AG09309 (cell line): ENCODE measurements around the gene SPATA33.
"Not testable (repeated sequence)": the region's sequence is repeated elsewhere in the genome, so short reads cannot be mapped to it uniquely, and the experiment has no call there.

Source experiments
- DNase-seq: peaks from one replicate; pipeline ENCODE4 v3.0.0-alpha.2; 2010; ENCODE audit warnings: low read depth
- H3K4me3 ChIP-seq: 2 replicates; pipeline ENCODE4 v1.5.1; 2011; ENCODE audit warnings: mild to moderate bottlenecking, low read depth, low read length, moderate library complexity; ENCODE audit not compliant: control insufficient read depth
- TF ChIP-seq, protein P1 (sequence below): IDR thresholded peaks from 2 replicates; pipeline ENCODE4 v1.5.1; 2011; ENCODE audit warnings: mild to moderate bottlenecking, low read depth, low read length, inconsistent platforms; ENCODE audit not compliant: insufficient read depth, control insufficient read depth; ENCODE audit errors: missing control alignments

The SPATA33 gene

DNA sequence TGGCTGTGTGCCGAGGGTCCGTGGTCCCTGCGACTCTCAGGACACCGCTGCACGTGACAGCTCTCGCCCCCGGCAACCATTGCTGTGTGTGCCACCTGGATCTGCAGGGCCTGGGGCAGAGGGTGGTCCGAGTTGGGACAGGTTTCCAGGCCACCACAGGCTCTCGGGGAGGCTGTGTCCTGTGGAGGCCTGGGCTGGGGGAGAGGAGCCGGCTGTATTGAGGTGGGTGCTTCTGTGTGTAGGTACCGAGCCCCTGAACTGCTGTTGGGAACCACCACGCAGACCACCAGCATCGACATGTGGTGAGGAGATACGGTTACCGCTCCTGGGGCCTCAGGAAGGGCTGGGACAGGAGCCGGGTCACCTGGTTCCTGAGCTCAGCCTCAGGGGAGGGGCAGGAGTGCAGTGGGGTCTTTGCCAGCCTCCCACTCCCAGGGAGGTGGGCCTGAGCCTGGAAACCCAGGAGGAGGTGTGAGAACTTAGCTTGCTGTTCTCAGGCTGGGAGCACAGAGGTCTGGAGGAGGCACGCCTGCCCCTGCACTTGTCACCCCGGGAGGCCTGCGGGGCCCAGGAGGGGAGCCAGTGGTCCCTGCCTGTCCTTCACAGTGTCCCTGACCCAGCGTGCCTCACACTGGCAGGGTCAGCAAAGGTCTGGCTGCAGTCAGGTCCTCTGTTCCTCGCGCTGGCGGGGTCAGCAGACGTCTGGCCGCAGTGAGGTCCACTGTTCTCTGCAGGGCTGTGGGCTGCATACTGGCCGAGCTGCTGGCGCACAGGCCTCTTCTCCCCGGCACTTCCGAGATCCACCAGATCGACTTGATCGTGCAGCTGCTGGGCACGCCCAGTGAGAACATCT, 36.5 kb downstream of the SPATA33 start:
- H3K4me3 ChIP-seq, result no peak overlapping the region
- DNase-seq, result no peak
- TF ChIP-seq, protein P1, sequence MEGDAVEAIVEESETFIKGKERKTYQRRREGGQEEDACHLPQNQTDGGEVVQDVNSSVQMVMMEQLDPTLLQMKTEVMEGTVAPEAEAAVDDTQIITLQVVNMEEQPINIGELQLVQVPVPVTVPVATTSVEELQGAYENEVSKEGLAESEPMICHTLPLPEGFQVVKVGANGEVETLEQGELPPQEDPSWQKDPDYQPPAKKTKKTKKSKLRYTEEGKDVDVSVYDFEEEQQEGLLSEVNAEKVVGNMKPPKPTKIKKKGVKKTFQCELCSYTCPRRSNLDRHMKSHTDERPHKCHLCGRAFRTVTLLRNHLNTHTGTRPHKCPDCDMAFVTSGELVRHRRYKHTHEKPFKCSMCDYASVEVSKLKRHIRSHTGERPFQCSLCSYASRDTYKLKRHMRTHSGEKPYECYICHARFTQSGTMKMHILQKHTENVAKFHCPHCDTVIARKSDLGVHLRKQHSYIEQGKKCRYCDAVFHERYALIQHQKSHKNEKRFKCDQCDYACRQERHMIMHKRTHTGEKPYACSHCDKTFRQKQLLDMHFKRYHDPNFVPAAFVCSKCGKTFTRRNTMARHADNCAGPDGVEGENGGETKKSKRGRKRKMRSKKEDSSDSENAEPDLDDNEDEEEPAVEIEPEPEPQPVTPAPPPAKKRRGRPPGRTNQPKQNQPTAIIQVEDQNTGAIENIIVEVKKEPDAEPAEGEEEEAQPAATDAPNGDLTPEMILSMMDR, result no peak

DNA sequence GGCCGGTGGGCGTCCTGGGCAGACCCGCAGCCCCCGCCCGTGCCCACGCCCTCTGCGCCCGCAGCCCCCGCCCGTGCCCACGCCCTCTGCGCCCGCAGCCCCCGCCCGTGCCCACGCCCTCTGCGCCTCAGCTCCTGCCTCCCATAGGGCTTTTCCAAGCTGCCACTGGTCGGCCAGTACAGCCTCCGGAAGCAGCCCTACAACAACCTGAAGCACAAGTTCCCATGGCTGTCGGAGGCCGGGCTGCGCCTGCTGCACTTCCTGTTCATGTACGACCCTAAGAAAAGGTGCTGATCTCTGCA, 37.1 kb downstream of the SPATA33 start:
- not testable (repeated sequence) for DNase-seq, H3K4me3 ChIP-seq

DNA sequence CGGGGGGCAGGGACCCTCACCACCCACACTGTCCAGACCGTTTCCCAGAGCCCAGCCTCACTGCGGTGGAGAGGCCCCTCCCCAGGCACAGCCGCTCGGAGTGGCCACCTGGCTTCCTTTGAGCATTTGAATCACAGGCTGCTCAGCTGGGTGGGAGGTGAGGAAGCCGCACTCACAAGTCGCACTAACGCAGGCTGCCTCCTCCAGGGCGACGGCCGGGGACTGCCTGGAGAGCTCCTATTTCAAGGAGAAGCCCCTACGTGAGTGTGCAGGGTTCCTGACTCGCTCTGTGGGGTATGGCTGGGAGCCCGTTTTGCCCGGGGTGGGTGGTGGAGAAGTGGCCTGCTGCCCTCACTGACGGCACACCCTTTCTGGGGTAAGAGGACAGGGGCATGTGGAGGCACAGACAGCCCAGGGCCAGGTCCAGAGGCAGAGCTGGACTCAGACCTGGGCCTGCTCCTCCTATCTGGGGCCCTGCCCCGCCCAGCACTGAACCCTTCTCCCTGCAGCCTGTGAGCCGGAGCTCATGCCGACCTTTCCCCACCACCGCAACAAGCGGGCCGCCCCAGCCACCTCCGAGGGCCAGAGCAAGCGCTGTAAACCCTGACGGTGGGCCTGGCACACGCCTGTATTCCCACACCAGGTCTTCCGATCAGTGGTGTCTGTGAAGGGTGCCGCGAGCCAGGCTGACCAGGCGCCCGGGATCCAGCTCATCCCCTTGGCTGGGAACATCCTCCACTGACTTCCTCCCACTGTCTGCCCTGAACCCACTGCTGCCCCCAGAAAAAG, 37.6 kb downstream of the SPATA33 start:
- H3K4me3 ChIP-seq, result no peak overlapping the region
- TF ChIP-seq, protein P1, result no peak
- DNase-seq, result no peak

DNA sequence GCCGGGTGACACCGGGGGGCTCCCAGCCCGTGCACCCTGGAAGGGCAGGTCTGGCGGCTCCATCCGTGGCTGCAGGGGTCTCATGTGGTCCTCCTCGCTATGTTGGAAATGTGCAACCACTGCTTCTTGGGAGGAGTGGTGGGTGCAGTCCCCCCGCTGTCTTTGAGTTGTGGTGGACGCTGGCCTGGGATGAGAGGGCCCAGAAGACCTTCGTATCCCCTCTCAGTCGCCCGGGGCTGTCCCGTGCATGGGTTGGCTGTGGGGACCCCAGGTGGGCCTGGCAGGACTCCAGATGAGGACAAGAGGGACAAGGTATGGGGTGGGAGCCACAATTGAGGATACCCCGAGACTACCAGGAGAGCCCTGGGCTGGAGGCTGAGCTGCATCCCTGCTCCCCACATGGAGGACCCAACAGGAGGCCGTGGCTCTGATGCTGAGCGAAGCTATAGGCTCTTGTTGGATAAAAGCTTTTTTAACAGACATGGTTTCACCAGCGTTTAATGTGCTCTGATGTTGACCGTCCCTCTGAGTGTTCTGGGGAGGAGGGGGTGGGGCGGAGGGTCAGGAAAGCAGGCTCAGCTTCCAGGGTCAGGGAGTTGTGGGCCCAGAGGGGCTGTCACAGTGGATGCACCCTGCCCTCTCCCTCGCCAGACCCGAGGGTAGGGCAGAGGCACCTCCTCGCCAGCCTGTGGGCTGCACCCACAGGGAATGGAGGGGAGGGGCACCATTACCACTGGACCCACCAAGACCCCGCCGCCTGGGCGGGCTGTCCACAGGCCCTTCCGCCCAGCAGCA, 38.4 kb downstream of the SPATA33 start:
- TF ChIP-seq, protein P1, result no peak
- DNase-seq, result no peak
- H3K4me3 ChIP-seq, result no peak overlapping the region

DNA sequence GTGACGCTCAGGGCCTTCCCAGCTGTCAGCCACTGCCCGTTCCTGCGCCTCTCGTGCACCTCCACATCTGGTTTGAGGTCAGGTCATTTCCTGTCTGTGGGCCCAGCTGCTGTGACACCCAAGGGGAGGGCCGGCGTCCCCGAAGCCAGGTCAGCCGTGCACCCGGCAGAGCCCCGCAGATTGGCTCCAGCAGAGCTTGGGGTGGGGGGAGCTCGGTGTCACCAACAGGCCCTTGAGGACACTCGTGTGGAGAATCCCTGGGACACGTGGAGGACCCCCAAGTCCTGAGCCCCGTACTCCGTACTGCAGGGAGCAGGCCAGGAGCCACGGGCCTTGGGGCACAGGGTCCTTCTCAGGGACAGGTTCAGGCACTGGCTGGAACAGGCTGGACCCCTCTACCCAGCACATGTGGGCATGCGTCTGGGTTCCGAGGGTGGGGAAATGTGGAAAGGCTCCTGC, 39.1 kb downstream of the SPATA33 start:
- DNase-seq, result no peak
- TF ChIP-seq, protein P1, result no peak
- H3K4me3 ChIP-seq, result no peak overlapping the region

DNA sequence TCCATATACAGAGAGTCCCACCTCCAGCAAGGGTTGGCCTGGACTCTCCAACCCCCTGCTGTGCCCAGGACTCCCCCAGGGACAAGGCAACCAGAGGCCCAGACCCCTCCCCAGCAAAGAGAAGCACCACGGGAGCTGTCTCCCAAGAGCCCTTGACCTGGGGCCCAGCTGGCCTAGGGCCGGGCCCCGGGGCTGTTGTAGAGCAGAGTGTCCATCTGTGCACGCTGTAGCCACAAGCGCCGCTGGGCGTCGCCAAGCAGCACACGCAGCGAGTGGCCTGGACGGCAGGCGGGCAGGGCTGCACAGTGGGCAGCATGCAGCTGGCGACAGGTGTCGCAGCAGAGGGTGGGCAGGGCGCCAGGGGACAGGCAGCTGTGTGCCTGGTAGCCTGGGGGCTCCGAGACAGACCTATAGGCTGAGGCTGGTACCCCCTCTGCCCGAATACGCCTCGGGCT, 39.6 kb downstream of the SPATA33 start:
- DNase-seq, result no peak
- no peak overlapping the region for H3K4me3 ChIP-seq
- TF ChIP-seq, protein P1, result no peak
